GM19463 (cell line): ENCODE data around the gene IMMP2L.
"Not testable (repeated sequence)": the region's sequence is repeated elsewhere in the genome, so short reads cannot be mapped to it uniquely, and the experiment has no call there.

Source experiments
- ATAC-seq: cut with Tn5 transposase; IDR thresholded peaks from one replicate; pipeline ENCODE4 v1.9.1; 2021; ENCODE audit warnings: mild to moderate bottlenecking, moderate library complexity; ENCODE audit not compliant: unreplicated experiment

Gene IMMP2L

DNA sequence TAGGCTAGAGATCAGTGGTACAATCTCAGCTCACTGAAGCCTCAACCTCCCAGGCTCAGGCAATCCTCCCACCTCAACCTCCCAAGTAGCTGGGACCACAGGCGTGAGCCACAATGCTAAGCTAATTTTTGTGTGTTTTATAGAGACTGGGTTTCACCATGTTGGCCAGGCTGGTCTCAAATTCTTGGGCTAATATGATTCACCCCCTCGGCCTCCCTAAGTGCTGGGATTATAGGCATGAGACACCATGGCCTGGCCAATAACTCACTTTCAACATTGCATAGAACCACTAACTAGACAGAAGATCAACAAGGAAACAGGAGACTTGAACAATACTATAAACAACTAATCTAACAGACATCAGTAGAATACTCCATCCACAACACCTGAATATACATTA, 279.7 kb downstream of the IMMP2L start:
- no peak for ATAC-seq

DNA sequence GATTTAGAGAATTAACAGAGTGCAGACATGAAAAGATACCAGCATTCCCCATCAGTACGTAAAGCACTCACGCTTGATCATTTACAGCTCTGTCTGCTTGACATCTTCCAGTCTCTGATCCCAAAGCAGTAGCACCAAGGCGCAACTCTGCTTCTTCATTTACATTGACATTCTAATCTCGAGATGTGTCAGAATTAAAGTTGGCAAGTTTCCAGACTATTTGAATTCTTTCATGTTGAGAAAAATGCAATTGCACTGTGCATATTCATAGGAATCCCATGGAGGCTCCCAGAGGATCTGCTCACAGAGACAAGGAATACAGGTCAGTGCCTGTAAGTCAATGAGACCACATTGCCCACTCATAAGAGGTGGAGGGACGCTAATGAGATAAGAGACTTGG, 287.4 kb downstream of the IMMP2L start:
- no peak for ATAC-seq

DNA sequence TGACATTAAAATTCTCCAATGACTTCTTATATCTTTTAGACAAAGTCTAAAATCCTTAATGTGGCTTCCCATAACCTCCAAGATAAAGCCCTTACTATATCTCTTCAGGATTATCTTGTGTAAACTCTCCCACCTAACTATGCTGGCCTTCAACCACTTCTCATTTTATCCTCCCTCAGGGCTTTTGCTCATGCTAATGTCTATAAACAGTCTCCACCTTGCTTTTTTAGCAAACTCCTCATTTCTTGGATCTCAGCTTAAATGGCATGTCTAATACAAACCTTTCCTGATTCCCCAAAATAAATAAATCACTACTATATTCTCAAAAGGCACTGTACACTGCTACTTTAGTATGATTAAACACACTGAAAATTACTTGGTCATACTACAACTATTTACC, 290.2 kb downstream of the IMMP2L start:
- ATAC-seq = no peak

DNA sequence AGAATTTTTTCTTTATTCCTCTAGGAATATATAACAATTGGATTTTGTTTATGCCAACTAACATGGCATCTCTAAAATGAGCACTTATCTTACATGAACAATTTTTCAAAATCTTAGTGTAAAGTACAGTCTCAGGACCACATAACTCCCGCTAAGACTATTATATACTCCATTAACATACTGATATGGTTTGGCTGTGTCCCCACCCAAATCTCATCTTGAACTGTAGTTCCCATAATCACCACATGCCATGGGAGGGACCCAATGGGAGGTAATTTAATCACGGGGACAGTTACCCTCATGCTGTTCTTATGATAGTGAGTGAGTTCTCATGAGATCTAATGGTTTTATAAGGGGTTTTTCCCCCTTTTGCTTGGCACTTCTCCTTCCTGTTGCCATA, 291.5 kb downstream of the IMMP2L start:
- not testable (repeated sequence) for ATAC-seq

DNA sequence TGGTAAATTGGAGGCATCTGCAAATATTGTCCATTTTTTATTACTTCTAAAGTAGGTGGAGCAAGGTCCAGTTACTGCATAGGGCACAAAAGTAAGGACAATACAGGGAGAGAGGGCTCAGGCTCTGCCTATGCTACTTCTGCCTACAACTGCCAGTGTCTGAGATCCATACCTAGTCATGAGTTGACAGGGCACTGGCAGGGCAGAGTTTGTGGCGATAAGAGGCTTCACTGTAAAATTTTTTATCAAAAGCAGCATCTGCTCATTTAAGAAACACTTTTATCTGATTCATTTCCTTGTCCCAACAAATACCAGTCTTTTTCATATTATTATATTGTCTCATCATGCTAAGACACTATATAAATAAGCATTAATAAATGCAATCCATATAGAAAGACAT, 293.4 kb downstream of the IMMP2L start:
- no peak for ATAC-seq

DNA sequence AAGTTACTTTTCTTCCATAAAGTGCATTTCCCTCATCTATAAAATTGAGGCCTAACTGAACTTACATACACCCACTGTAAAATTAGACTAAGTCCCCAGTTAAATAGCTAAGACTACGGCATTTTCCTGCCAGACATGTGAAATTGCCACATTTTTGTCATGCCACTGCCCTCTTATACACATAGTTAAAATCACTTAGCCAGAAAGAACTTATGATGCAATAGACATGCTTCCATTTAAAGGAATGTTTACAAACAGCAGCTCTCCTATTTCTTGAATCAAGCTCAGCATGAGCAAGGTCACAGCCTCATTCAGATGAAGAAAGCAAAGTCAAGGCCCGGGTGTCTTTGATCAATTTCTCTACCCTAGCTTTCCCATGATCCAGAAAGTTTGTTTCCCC, 295.7 kb downstream of the IMMP2L start:
- ATAC-seq = no peak

DNA sequence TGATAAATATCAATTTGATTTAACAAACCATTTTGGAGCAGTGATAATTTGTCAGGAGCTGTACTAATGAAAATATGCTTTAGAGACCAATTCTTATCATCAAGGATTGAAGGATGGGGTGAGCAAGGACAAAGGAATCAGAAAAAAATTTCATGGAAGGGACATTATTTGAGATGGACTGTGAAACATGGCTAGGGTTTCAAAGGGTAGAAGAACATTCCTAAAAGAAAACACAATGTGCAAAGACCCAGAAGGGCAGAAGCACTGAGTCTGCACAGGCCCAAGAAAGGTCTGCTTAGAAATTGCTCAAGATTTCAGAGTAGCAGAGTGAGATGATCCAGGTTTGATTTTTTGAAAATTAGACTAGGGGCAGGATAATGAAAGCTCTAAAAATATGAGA, 296.9 kb downstream of the IMMP2L start:
- no peak for ATAC-seq

DNA sequence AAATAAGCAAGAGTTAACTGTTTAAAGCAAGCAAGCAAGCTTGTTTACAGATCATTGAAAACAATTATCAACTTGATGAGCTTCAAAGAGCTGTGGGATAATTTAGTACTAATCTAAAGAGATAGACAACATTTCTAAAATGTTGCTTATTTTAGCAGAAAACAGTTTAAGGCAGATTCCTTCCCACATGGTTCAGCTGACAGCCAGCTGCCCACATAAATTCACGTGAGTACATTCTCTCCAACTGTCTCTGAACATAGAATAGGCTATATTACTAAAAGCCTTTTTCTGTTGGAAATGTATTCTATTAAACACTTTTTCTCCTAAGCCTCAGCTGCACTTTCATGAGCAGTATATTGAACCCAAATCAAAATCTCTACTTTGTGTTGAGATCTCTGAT, 297.3 kb downstream of the IMMP2L start:
- ATAC-seq = no peak

DNA sequence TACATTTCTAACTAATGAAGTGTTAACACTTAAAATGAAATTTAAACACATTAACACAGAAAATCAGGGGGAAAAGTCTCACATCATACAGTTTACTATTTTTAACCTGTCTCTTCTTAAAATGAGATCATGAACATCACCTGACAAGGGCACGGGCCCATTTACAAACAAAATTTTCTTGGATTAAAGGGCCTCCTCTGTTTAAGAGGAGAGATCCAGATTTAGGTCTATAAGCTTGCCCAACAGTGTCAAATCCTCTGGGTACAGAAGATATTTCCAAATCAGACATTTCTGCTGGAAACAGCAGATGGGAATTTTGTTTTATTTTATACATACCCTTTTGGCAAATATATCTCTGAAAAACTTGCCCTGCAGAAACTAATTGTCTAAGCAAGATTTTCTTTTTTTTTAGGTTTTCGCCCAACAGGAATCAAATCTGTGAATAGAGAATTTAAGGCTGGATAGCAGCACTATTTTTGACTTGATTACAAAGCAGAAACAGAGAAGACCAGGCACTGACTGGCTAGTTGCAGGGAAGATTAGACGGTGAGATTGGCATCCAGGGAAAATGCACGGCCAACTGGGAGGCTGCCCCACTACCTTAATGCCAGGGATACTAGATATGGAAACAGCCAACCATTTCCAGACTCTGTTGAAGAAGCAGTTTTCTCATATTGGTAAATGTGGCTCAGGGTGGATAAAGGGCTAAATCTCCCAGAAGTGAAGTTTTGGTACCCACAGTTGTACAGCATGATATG, 298.0 kb downstream of the IMMP2L start:
- no peak for ATAC-seq

DNA sequence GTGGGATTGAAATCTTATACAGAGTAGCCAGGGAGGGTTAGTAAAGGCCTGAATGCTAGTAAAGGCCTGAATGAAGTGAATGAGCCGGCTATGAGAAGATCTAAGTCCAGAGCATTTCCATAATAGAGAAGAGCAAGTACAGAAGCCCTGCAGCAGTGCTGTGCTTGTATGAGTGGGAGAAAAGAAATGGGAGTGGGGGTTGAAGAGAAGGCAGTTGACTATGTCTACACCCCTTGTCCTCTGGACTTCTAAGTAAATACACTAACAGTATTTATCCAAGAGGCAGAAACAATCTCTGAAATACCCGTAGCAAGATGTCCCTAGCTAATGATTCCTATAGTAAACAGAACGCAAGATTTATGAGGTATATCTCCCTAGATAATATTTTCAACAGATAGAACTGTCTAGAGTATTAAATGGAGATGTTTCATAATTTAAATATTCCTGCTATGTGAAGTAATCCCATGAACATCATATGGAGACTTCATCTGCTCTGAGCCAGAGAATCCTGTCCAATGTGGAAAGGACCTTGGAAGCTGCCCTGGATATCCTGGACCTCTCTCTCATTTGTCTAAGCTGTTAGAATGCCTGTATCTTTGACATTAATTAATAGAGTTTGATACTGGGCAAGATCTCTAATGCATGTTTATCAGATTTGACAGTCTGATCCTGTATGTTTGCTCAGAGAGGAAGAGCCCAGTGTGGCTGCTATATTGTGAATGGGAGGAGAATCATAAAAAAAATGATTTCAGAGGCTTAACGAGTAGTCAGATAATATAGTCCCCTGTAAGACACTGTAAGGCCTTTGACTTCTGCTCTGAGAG, 299.8 kb downstream of the IMMP2L start:
- ATAC-seq = no peak

DNA sequence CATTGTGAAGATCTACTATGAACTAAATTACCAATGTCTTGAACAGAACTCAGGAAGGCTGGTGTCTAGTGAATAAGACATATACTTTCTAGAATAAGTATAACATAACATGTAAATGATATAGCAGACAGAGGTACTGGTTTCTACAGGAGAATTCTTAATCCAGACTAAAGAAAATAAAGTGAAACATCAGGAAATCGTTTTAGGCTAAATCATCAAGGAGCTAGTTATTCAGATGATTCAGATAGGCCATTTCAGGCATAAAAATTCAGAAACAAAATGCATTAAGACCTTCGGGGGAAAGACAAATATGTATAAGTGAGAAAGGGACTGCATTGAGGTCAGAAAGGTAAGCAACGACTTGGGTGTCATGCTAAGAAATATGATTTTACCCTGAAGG, 300.8 kb downstream of the IMMP2L start:
- ATAC-seq = no peak

DNA sequence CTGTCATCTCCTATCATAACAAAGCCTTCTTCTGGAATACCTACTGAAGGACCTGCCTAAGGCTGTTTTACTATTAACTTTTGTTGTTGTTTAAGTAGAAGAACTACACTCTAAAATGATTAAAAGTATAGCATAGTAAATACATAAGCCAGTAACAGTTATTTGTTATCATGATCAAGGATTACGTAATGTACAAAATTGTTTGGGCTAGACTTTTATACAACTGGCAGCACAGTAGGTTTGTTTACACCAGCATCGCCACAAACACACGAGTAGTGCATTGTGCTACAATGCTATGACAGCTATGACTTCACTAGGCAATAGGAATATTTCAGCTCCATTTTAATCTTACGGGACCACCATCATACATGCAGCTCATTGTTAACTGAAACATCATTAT, 302.3 kb downstream of the IMMP2L start:
- ATAC-seq = no peak

DNA sequence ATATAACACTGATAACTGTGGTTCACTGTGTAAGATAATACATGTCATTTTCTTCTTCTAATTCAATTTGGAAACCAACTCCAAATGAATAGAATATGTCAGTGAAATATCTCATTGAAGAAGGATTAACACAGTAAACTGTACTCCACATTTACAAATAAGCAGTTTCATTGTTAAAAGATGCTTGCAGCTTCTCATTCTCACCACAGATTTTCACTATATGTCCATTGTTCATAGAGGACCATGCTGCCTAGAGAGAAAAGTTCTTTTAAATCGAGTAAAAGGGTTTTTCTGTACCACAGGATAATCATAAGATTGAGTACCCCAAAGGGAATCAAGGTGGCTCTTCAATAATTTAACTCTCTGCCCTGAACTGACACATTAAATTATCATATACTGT, 305.9 kb downstream of the IMMP2L start:
- no peak for ATAC-seq

DNA sequence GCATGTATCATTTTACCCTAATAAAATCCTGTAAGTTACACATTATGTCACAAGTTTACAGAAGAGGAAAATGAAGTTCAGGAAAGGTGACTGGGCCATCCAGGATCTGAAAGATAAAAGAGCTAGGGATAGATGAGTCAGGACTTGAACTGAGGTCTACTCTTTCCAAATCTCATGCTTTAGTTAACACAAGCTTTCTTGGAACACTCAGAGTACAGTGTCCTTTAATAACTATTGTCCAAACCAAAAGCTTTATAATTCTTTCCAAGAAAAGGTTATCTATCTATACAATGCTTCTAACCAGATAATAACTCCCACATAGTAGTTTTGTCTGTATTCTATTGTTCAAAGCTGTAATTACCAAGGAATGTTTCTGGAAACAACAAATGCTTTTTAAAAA, 306.7 kb downstream of the IMMP2L start:
- no peak for ATAC-seq

DNA sequence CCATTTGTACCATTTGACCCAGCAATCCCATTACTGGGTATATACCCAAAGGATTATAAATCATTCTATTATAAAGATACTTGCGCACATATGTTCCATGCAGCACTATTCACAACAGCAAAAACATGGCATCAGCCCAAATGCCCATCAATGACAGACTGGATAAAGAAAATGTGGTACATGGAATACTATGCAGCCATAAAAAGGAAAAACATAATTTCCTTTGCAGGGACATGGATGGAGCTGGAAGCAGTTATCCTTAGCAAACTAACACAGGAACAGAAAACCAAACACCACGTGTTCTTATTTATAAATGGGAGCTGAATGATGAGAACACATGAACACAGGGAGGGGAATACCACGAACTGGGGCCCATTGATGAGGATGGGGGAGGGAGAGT, 310.9 kb downstream of the IMMP2L start:
- not testable (repeated sequence) for ATAC-seq

DNA sequence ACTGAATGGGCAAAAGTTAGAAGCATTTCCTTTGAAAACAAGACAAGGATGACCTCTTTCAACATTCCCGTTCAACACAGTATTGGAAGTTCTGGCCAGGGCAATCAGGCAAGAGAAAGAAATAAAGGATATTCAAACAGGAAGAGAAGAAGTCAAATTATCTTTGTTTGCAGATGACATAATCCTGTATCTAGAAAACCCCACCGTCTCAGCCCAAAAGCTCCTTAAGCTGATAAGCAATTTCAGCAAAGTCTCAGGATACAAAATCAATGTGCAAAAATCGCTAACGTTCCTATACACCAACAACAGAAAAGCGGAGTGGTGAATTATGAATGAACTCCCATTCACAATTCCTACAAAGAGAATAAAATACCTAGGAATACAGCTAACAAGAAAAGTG, 312.5 kb downstream of the IMMP2L start:
- not testable (repeated sequence) for ATAC-seq

DNA sequence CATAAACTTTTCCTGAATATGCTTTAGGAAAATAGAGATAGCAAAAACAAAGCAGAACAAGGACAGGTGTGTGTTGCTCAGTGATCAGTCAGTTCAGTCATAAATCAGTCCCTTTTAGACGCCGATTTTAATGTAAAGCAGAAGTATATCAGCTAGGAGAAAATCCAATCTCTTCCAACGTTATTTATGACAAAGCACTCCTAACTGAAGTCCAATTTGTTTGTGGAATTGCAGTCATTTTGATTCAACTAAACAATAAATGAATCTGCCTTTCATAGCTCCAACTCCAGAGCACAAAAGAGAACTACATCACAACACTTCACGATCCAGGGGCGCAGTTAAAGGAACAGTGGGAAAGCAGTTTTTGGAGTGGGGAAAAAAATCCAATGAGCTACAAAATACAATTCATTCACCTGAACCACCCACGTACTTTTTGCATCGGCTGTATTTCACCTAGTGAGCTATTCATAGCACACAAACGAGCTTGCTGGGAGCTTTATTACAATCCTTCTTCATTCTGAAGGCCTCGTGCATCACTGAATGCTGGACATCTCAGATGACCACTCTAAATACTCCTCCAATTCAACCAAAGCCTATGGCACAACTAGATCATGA, 320.0 kb downstream of the IMMP2L start:
- no peak for ATAC-seq

DNA sequence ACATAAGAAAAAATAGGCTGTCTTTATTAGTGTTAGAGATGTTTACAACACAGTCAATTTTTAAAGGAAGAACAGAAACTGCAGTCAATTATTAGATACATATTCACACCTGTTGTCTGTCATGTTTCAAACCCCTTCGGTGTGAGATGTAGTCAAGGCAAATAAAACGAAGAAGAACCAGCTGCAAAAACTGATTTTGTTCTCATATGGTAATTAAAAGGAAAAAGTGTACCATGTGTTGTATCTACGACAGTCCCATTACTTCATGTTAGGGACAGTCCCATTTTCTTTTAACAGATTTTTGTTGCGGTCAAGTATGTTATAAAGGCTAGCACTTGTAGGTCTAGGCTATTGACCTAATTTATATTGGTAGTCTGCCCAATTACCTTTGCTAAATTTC, 321.9 kb downstream of the IMMP2L start:
- peak; percentile 72 for ATAC-seq

DNA sequence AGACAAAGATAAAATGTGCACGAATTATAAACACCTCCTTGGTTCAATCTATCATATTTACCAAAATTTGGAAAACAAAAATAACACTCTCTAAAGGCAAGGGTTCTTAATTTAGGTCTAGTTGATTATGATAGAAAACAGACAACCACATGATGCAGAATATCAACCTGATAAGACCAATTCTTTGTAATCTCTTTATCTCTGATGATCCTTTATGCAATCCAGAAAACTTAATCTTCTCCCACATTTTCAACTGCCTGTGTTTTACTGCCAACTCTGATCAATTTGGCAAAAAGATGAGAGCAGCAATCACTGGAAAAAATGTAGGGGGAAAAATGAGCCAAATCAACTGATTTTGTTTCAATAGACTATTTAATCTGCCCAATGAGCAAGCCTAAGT, 322.9 kb downstream of the IMMP2L start:
- no peak for ATAC-seq

DNA sequence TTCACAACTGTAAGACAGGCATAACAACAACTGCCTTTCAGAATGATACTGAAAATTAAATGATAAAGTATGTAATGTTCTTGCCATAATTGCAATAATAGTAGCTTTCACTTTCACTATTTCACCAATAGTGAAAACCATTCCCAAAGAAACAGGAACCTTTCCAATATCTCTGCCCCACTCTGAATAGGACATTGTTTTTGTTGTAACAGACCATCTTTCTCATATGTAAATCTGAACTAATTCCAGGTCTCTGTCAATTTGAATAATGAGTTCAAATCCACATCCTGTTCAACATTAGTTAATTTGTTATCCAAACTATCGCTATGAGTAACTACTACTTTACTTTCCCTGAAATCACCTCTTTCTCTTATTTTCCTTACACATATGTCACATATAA, 323.4 kb downstream of the IMMP2L start:
- no peak for ATAC-seq

DNA sequence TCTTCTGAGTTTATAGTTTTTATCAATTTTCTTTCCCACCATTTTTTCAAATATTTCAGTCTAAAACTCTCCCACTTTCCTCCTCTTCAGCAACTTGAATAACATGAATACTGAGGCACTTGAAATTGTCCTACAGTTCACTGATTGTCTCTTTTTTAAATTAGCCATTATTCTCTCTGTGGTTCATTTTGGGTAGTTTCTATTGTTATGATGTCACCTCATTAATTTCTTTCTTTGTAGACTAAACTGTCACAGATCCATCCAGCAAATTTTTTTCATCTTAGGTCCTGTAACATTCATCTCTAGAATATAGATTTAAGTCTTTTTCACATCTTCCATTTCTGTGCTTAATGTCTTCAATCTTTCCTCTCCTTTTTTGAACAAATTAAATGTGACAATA, 326.6 kb downstream of the IMMP2L start:
- no peak for ATAC-seq
